Measurements from ENCODE around the gene UNC50.

GRCh38 chr2:98607741-98608115 is 661 bp upstream of the UNC50 start:
- TF ChIP-seq CTCF (IDR thresholded peaks at IDR 0.05) = no peak
- TF ChIP-seq POLR2A (IDR thresholded peaks at IDR 0.05) = no peak
